A549 (cell line): Measurements from ENCODE around the gene LGALS3BP. TPM values are rescaled to one million over a fixed set of nuclear protein-coding genes. Genes with fewer than 3 reads are reported as not detected.
A peak's percentile ranks its signal among the peaks of the same experiment; 100 is the strongest.

Experiments used
- ATAC-seq, 2 experiments: fragments of 200-7000 bp in 1 of 2; fragments of >200 bp in 1 of 2; cut with Nextera tagmentation in 1 of 2; cut with Tn5 transposase in 1 of 2; 3 replicates each; pipeline versions ENCODE4 v1.8.0 to v1.9.1; 2018 to 2020; ENCODE audit warnings: mild to moderate bottlenecking in 1 of 2, moderate library complexity in 1 of 2
- CTCF ChIA-PET: fragments of 300-600 bp; sonication (Branson Sonifier 250); formaldehyde crosslinking; extraction: SDS; loops from one replicate; lab custom pipeline; 2021; ENCODE audit warnings: antibody characterized with exemption, inconsistent platforms; lab: Yijun Ruan, JAX
- POLR2A ChIA-PET: fragments of 350-600 bp; formaldehyde crosslinking; extraction: SDS; loops from one replicate; lab custom pipeline; 2021; ENCODE audit warnings: antibody characterized with exemption, inconsistent platforms; lab: Yijun Ruan, JAX
- DNase-seq, 2 experiments: peaks; one replicate each; pipeline versions ENCODE4 v3.0.0 to v3.0.0-alpha.2; 2011 to 2016; ENCODE audit warnings: low read depth in 1 of 2, low spot score in 1 of 2
- FAIRE-seq: peaks from 2 replicates; lab custom pipeline; 2011; peaks lifted over from hg19 to GRCh38; lab: Jason Lieb, UNC
- H3K27ac ChIP-seq, 2 experiments: fragments of >200 bp; sonication (Bioruptor Twin); formaldehyde crosslinking; 3 replicates each; pipeline ENCODE4 v1.5.1; 2016 to 2017
- H3K4me1 ChIP-seq: fragments of >200 bp; sonication (Bioruptor Twin); formaldehyde crosslinking; 3 replicates; pipeline ENCODE4 v1.6.1; 2016
- H3K4me2 ChIP-seq: fragments of >200 bp; sonication (Bioruptor Twin); formaldehyde crosslinking; 3 replicates; pipeline ENCODE4 v1.6.1; 2016
- H3K4me3 ChIP-seq: fragments of >200 bp; sonication (Bioruptor Twin); formaldehyde crosslinking; 3 replicates; pipeline ENCODE4 v1.5.1; 2016
- H3K9me3 ChIP-seq: fragments of >200 bp; sonication (Bioruptor Twin); formaldehyde crosslinking; 3 replicates; pipeline ENCODE4 v1.6.1; 2016
- BHLHE40 ChIP-seq: IDR thresholded peaks from 2 replicates; pipeline ENCODE4 v1.6.1; 2012; ENCODE audit warnings: low read depth, low read length, inconsistent platforms
- CBX2 ChIP-seq: fragments of 200-600 bp; sonication (generic); IDR thresholded peaks from 2 replicates; pipeline ENCODE4 v1.6.1; 2016; ENCODE audit warnings: low read depth, mild to moderate bottlenecking, borderline replicate concordance
- CBX8 ChIP-seq: fragments of 200-600 bp; sonication (generic); IDR thresholded peaks from 2 replicates; pipeline ENCODE4 v1.6.1; 2016
- CHD2 ChIP-seq: fragments of 150-350 bp; IDR thresholded peaks from 2 replicates; pipeline ENCODE4 v1.6.1; 2014; ENCODE audit warnings: low read length; ENCODE audit not compliant: partially characterized antibody
- EHMT2 ChIP-seq: fragments of 200-600 bp; sonication (generic); IDR thresholded peaks from 2 replicates; pipeline ENCODE4 v1.6.1; 2016; ENCODE audit warnings: antibody characterized with exemption, low read depth, mild to moderate bottlenecking, moderate library complexity
- ESRRA ChIP-seq: fragments of 150-350 bp; IDR thresholded peaks from 2 replicates; pipeline ENCODE4 v1.6.1; 2014; ENCODE audit warnings: mild to moderate bottlenecking, low read length, borderline replicate concordance
- FOSL2 ChIP-seq, 2 experiments: fragments of 450-650 bp in 1 of 2; fragments of >200 bp in 1 of 2; sonication (Bioruptor Twin) in 1 of 2; formaldehyde crosslinking; IDR thresholded peaks; 2 replicates each; pipeline versions ENCODE4 v1.5.0 to v1.6.1; 2016 to 2020; ENCODE audit warnings: mild to moderate bottlenecking in 1 of 2, moderate library complexity in 1 of 2
- HES2 ChIP-seq: fragments of >200 bp; sonication (Bioruptor Twin); formaldehyde crosslinking; IDR thresholded peaks from 2 replicates; pipeline ENCODE4 v1.6.1; 2016
- HEYL ChIP-seq: fragments of 250-450 bp; sonication (Bioruptor Pico); IDR thresholded peaks from 2 replicates; pipeline ENCODE4 v1.8.0; 2021; ENCODE audit warnings: mild to moderate bottlenecking, moderate library complexity
- HOXA7 ChIP-seq: fragments of 250-450 bp; sonication (Bioruptor Pico); IDR thresholded peaks from 2 replicates; pipeline ENCODE4 v1.5.0; 2020; ENCODE audit warnings: mild to moderate bottlenecking, moderate library complexity
- HOXB13 ChIP-seq: fragments of 250-450 bp; sonication (Bioruptor Pico); IDR thresholded peaks from 2 replicates; pipeline ENCODE4 v1.5.0; 2020; ENCODE audit warnings: low read depth, mild to moderate bottlenecking, moderate library complexity
- JUN ChIP-seq, 2 experiments: fragments of >200 bp; sonication (Bioruptor Twin); formaldehyde crosslinking; IDR thresholded peaks; 2 replicates in 1 of 2; 3 replicates in 1 of 2; pipeline ENCODE4 v1.6.1; 2016 to 2017
- KDM5A ChIP-seq: fragments of 200-600 bp; sonication (generic); IDR thresholded peaks from 2 replicates; pipeline ENCODE4 v1.6.1; 2016; ENCODE audit warnings: antibody characterized with exemption, mild to moderate bottlenecking
- MAFK ChIP-seq: fragments of 450-650 bp; IDR thresholded peaks from 2 replicates; pipeline ENCODE4 v1.6.1; 2014; ENCODE audit not compliant: partially characterized antibody
- MYC ChIP-seq: IDR thresholded peaks from 2 replicates; pipeline ENCODE4 v1.6.1; 2012; ENCODE audit warnings: mild to moderate bottlenecking, inconsistent platforms, low read length, improper control_type of control experiment, borderline replicate concordance
- NPAS2 ChIP-seq: fragments of 250-450 bp; sonication (Bioruptor Pico); IDR thresholded peaks from 2 replicates; pipeline ENCODE4 v1.8.0; 2022; ENCODE audit warnings: mild to moderate bottlenecking, moderate library complexity, borderline replicate concordance
- POLR2AphosphoS2 ChIP-seq: conservative IDR thresholded peaks from 2 replicates; pipeline ENCODE4 v1.6.1; 2012; ENCODE audit warnings: low read length, improper control_type of control experiment, inconsistent platforms
- RAD21 ChIP-seq, 2 experiments: fragments of >200 bp in 1 of 2; sonication (Bioruptor Twin) in 1 of 2; formaldehyde crosslinking in 1 of 2; IDR thresholded peaks in 1 of 2; conservative IDR thresholded peaks in 1 of 2; 2 replicates in 1 of 2; 3 replicates in 1 of 2; pipeline ENCODE4 v1.6.1; 2012 to 2018; ENCODE audit warnings: inconsistent platforms in 1 of 2
- RARB ChIP-seq: fragments of 250-450 bp; sonication (Bioruptor Pico); IDR thresholded peaks from 2 replicates; pipeline ENCODE4 v1.8.0; 2021; ENCODE audit warnings: mild to moderate bottlenecking, moderate library complexity
- RFX5 ChIP-seq: fragments of 450-650 bp; IDR thresholded peaks from 2 replicates; pipeline ENCODE4 v1.7.1; 2014; ENCODE audit warnings: antibody characterized with exemption, mild to moderate bottlenecking, moderate library complexity
- SMC3 ChIP-seq: fragments of >200 bp; sonication (Bioruptor Twin); formaldehyde crosslinking; IDR thresholded peaks from 3 replicates; pipeline ENCODE4 v1.6.1; 2018; ENCODE audit warnings: inconsistent platforms
- SREBF2 ChIP-seq: fragments of 450-650 bp; IDR thresholded peaks from 2 replicates; pipeline ENCODE4 v1.6.1; 2014; ENCODE audit warnings: mild to moderate bottlenecking, moderate library complexity
- TP53 ChIP-seq: fragments of 250-450 bp; sonication (Bioruptor Pico); IDR thresholded peaks from 2 replicates; pipeline ENCODE4 v1.5.0; 2021; ENCODE audit warnings: mild to moderate bottlenecking, moderate library complexity
- USF2 ChIP-seq: fragments of 450-650 bp; IDR thresholded peaks from 2 replicates; pipeline ENCODE4 v1.6.1; 2014; ENCODE audit warnings: antibody characterized with exemption
- ZSCAN20 ChIP-seq: fragments of 250-450 bp; sonication (Bioruptor Pico); IDR thresholded peaks from 2 replicates; pipeline ENCODE4 v1.8.0; 2022; ENCODE audit warnings: mild to moderate bottlenecking, moderate library complexity
- WGBS: methylation state at CpG from one replicate; pipeline ENCODE4 v1.1.6; 2017; ENCODE audit errors: missing lambda C conversion rate; 5-methylcytosine and 5-hydroxymethylcytosine counted together
- polyA plus RNA-seq, 4 experiments: library from polyadenylated mRNA; depleted of rRNA in 3 of 4; stranded (reverse); fragments of >200 nt; fragmentation: RNase III in 1 of 4; extraction: RNeasy Plus Mini Kit Qiagen cat#74134 plus additional on column Dnase treatment in 1 of 4; gene quantifications; 2 replicates in 3 of 4; 3 replicates in 1 of 4; pipeline ENCODE4 v1.2.3, GENCODE V29; 2011 to 2017
- TF ChIP-seq, protein P1 (sequence below): IDR thresholded peaks from 2 replicates; pipeline ENCODE4 v1.6.1; 2012

The LGALS3BP gene
- polyA plus RNA-seq, 2 of the 4 experiments (the other 2 are of a cell fraction): 28.3 to 60.0 TPM

DNA sequence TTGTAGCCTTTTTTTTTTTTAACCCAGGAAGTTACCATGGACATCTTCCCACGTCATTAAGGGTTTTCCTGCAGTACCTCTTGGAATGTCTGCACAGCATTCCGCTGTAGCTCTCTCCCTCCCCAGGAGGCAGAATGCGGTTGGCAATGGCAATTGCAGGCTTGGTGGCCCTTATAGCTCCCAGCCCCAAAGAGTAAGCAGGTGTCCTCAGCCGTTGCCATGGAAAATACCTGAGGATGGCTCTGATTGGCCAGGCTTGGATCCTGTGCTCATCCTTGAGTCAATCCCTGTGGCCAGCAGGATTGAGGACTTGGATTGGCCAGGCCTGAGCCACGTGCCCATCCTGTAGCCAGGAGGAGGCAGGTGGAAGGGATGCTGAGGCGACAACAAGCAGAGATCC lies 39.0 kb downstream of the LGALS3BP start:
- DNase-seq: peak in 1 of 2 experiments; percentile 46
- peak in 1 of 2 experiments; percentile 41; a peak in 3 of 6 replicates for ATAC-seq
- H3K9me3 ChIP-seq: no peaks in the 10 kb centered on the region
- FAIRE-seq: no peak
- POLR2A ChIA-PET: no interaction called here
- H3K4me2 ChIP-seq: no peak overlapping the region
- H3K27ac ChIP-seq: no peak overlapping the region
- TF ChIP-seq MYC (no peak), USF2 (peak; percentile 52; the same call in 1 of the 2 replicates), TP53 (CRISPR knock-in tag) (no peak), EHMT2 (no peak), ESRRA (no peak), ZSCAN20 (CRISPR knock-in tag) (no peak), FOSL2 (IDR thresholded peaks at IDR 0.05) (no peak), FOSL2 (CRISPR knock-in tag; IDR thresholded peaks at IDR 0.05) (no peak), RAD21 (conservative IDR thresholded peaks at IDR 0.05 in 1 of 2, IDR thresholded peaks at IDR 0.05 in 1 of 2) (no peak), BHLHE40 (no peak), HOXB13 (CRISPR knock-in tag) (no peak), RFX5 (0 out of 2 replicates have a peak, but pooled peaks have one; percentile 29), RARB (CRISPR knock-in tag) (no peak), SMC3 (no peak), POLR2AphosphoS2 (no peak), KDM5A (no peak)
- TF ChIP-seq, protein P1, sequence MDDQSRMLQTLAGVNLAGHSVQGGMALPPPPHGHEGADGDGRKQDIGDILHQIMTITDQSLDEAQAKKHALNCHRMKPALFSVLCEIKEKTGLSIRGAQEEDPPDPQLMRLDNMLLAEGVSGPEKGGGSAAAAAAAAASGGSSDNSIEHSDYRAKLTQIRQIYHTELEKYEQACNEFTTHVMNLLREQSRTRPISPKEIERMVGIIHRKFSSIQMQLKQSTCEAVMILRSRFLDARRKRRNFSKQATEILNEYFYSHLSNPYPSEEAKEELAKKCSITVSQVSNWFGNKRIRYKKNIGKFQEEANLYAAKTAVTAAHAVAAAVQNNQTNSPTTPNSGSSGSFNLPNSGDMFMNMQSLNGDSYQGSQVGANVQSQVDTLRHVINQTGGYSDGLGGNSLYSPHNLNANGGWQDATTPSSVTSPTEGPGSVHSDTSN: no peak
- TF ChIP-seq, all 56 proteins: peak for 2
- WGBS: 82% methylated on average over 6 of the region's 6 CpGs
- CTCF ChIA-PET: interaction anchor here (0.6 to 13.7 kb wide), 7 partner anchors 10 to 77 kb away, joined by 3 to 169 read pairs (median 3); no protein-coding TSS in a partner anchor
- H3K4me3 ChIP-seq: no peak overlapping the region
- H3K4me1 ChIP-seq: peaks cover 16% of the 10 kb centered on the region

DNA sequence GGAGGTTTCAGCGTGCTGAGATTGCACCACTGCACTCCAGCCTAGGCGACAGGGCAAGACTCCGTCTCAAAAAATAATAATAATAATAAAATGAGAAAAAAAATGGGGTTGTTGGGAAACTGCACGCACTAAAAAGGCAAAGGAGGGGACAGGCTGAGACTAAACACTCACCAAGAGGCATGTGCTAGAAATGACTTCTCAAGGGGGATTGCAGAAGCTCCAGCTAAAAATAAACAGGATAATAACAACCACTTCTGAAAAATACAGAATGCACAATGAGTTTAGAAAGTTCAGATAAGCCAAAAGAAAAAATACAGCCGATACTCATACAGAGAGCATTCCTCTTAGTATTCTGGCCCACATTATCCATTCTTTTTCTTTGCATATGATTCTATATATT lies 39.5 kb downstream of the LGALS3BP start:
- ATAC-seq (no peak), DNase-seq (no peak), FAIRE-seq (no peak)
- ChIA-PET POLR2A (no interaction called here), CTCF (interaction anchor here (0.6 to 13.7 kb wide), 6 partner anchors 13 to 77 kb away, joined by 3 to 169 read pairs (median 3); no protein-coding TSS in a partner anchor)
- TF ChIP-seq HES2 (no peak), NPAS2 (CRISPR knock-in tag) (no peak), CBX2 (no peak), MAFK (no peak), CHD2 (no peak), RARB (CRISPR knock-in tag) (no peak), RAD21 (conservative IDR thresholded peaks at IDR 0.05 in 1 of 2, IDR thresholded peaks at IDR 0.05 in 1 of 2) (no peak), EHMT2 (no peak), POLR2AphosphoS2 (no peak), JUN (IDR thresholded peaks at IDR 0.05) (no peak), HEYL (CRISPR knock-in tag) (no peak), HOXA7 (CRISPR knock-in tag) (no peak), ZSCAN20 (CRISPR knock-in tag) (no peak), CBX8 (no peak), FOSL2 (IDR thresholded peaks at IDR 0.05) (no peak), FOSL2 (CRISPR knock-in tag; IDR thresholded peaks at IDR 0.05) (no peak), SREBF2 (no peak)
- no peaks in the 10 kb centered on the region for H3K9me3 ChIP-seq
- H3K4me2 ChIP-seq: no peak overlapping the region
- H3K27ac ChIP-seq: no peak overlapping the region; a peak in 1 of 6 replicates
- H3K4me3 ChIP-seq: no peak overlapping the region
- WGBS: 90% methylated on average over 5 of the region's 5 CpGs
- H3K4me1 ChIP-seq: peaks cover 20% of the 10 kb centered on the region
